Right lobe of liver (tissue), 4 donors: ENCODE measurements around the gene VPS26A.

Source experiments
- POLR2A ChIP-seq: fragments of 450-650 bp; IDR thresholded peaks from one replicate; pipeline ENCODE4 v1.6.1; 2017; ENCODE audit warnings: antibody characterized with exemption, mild to moderate bottlenecking
- TF ChIP-seq, protein P1 (sequence below), 4 donors: fragments of 200-600 bp in 3 of 4; fragments of 450-650 bp in 1 of 4; IDR thresholded peaks; one replicate each; pipeline versions ENCODE4 v1.5.1 to v1.8.0; 2016 to 2022; ENCODE audit warnings: antibody characterized with exemption in 4 of 4, mild to moderate bottlenecking in 2 of 4
- donor health status: DM: no; HTN: no; CAD: no.
- donor health status: DM: no; HTN: no; CAD: no.
- donor health status: DM: no; HTN: yes; CAD: no.

DNA sequence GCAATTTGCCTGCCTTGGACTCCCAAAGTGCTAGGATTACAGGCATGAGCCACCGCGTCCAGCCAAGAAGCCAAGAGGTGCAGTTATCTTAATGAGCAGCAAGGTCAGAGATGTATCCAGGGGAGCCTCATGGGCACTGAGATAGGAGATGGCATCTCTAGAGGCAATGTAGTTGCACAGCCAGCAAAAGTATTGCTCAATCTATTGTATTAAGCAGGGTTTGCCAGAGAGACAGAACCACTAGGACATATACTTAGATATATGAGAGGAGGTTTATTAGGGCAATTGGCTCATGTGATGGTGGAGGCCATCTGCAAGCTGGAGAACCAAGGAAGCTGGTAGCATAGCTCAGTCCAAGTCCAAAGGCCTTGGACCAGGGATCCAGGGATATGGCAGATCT lies 16.3 kb upstream of the VPS26A start:
- TF ChIP-seq, protein P1, sequence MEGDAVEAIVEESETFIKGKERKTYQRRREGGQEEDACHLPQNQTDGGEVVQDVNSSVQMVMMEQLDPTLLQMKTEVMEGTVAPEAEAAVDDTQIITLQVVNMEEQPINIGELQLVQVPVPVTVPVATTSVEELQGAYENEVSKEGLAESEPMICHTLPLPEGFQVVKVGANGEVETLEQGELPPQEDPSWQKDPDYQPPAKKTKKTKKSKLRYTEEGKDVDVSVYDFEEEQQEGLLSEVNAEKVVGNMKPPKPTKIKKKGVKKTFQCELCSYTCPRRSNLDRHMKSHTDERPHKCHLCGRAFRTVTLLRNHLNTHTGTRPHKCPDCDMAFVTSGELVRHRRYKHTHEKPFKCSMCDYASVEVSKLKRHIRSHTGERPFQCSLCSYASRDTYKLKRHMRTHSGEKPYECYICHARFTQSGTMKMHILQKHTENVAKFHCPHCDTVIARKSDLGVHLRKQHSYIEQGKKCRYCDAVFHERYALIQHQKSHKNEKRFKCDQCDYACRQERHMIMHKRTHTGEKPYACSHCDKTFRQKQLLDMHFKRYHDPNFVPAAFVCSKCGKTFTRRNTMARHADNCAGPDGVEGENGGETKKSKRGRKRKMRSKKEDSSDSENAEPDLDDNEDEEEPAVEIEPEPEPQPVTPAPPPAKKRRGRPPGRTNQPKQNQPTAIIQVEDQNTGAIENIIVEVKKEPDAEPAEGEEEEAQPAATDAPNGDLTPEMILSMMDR (IDR thresholded peaks at IDR 0.05): no peak
- TF ChIP-seq POLR2A: no peak
